CD4-positive, alpha-beta memory T cell (primary cell): ENCODE data around the gene ZRANB1. TPM values are rescaled to one million over a fixed set of nuclear protein-coding genes. Genes with fewer than 3 reads are reported as not detected.

Experiments used
- CTCF ChIA-PET: fragments of 350-600 bp; sonication (Branson Sonifier 250); formaldehyde crosslinking; loops from one replicate; lab custom pipeline; 2021; ENCODE audit warnings: inconsistent platforms; ENCODE audit not compliant: partially characterized antibody; lab: Charles Lee
- POLR2A ChIA-PET: fragments of 350-600 bp; sonication (Branson Sonifier 250); formaldehyde crosslinking; loops from one replicate; lab custom pipeline; 2021; ENCODE audit not compliant: partially characterized antibody; lab: Charles Lee
- DNase-seq, 5 donors: peaks; one replicate each; pipeline versions ENCODE4 v3.0.0 to v3.0.0-alpha.2; 2020 to 2022; ENCODE audit warnings: mixed read lengths in 1 of 5
- H3K27ac ChIP-seq: one replicate; pipeline ENCODE4 v1.7.0; 2013; ENCODE audit warnings: low read depth, low read length
- H3K27me3 ChIP-seq: 2 replicates; pipeline ENCODE4 v1.7.0; 2013; ENCODE audit warnings: mild to moderate bottlenecking, low read length, moderate library complexity; ENCODE audit not compliant: insufficient read depth
- H3K36me3 ChIP-seq: 2 replicates; pipeline ENCODE4 v1.7.0; 2013; ENCODE audit warnings: mild to moderate bottlenecking, low read length, moderate library complexity; ENCODE audit not compliant: insufficient read depth
- H3K4me1 ChIP-seq: 2 replicates; pipeline ENCODE4 v1.7.0; 2013; ENCODE audit warnings: mild to moderate bottlenecking, low read length, moderate library complexity; ENCODE audit not compliant: insufficient read depth
- H3K4me3 ChIP-seq, 2 donors: one replicate each; pipeline ENCODE4 v1.7.0; 2013; ENCODE audit warnings: low read length in 2 of 2, mild to moderate bottlenecking in 1 of 2
- H3K9me3 ChIP-seq, 2 donors: one replicate each; pipeline ENCODE4 v1.7.0; 2013; ENCODE audit warnings: low read length in 2 of 2, control low read depth in 1 of 2; ENCODE audit not compliant: control insufficient read depth in 1 of 2
- H3K27ac Mint-ChIP-seq, 7 donors: one replicate each; pipeline ENCODE4 v1.8.0; 2020 to 2021; ENCODE audit warnings: mixed read lengths in 7 of 7, mild to moderate bottlenecking in 6 of 7, inconsistent platforms in 3 of 7, moderate library complexity in 3 of 7
- H3K27me3 Mint-ChIP-seq, 2 donors: one replicate each; pipeline ENCODE4 v1.8.0; 2020 to 2021; ENCODE audit warnings: mixed read lengths in 2 of 2
- H3K36me3 Mint-ChIP-seq, 2 donors: one replicate each; pipeline ENCODE4 v1.8.0; 2020 to 2021; ENCODE audit warnings: mixed read lengths in 2 of 2, inconsistent platforms in 1 of 2, mild to moderate bottlenecking in 1 of 2
- H3K4me1 Mint-ChIP-seq, 4 donors: one replicate each; pipeline ENCODE4 v1.8.0; 2020 to 2021; ENCODE audit warnings: mixed read lengths in 4 of 4, mild to moderate bottlenecking in 1 of 4
- H3K4me3 Mint-ChIP-seq, 8 donors: one replicate each; pipeline ENCODE4 v1.8.0; 2020 to 2021; ENCODE audit warnings: mixed read lengths in 8 of 8, mild to moderate bottlenecking in 7 of 8, moderate library complexity in 6 of 8, inconsistent platforms in 3 of 8
- H3K9me3 Mint-ChIP-seq, 8 donors: one replicate each; pipeline ENCODE4 v1.8.0; 2020 to 2021; ENCODE audit warnings: mixed read lengths in 8 of 8, mild to moderate bottlenecking in 5 of 8, inconsistent platforms in 3 of 8, moderate library complexity in 1 of 8
- intact Hi-C: fragments of 100-400 bp; cut with micrococcal nuclease; formaldehyde crosslinking; loops from one replicate; pipeline ENCODE4 v1.15.1; 2023
- polyA plus RNA-seq, 2 donors: library from polyadenylated mRNA; unstranded; fragments of 300-500 nt; fragmentation: Illumina TruSeq; gene quantifications; one replicate each; pipeline ENCODE4 v1.2.3, GENCODE V29; 2021
- total RNA-seq, 2 experiments: library from RNA; stranded (reverse); gene quantifications; one replicate each; pipeline ENCODE4 v1.2.3, GENCODE V29; 2021

Gene ZRANB1
- total and polyA plus RNA-seq, 4 experiments from 2014 or later: 6.2 to 23.8 (median 16.4) TPM

DNA sequence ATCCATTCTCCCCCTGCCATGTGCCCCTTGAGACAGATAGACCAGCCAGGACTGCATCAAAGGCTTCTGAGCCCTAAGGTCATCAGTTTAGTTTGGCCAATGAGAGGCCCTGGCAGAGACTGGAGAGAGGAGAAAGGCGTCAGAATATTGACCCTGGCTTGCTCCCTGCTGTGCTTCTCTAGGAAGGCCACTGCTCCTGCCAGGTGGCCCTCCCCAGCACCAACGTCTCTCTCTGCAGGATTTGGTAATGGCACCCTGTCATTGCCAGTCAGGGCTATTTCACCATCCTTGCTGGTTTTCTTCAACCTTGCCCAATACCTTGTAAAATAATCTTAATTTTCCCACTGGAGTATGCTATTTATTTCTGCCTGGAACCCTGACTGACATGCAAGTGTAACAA, 38.8 kb upstream of the ZRANB1 start:
- Histone ChIP-seq H3K27ac (no peak overlapping the region), H3K4me1 (no peaks in the 10 kb centered on the region), H3K27me3 (no peaks in the 10 kb centered on the region), H3K36me3 (no peaks in the 10 kb centered on the region), H3K4me3 (no peak overlapping the region), H3K9me3 (no peaks in the 10 kb centered on the region)
- Mint-ChIP-seq H3K27me3 (peaks cover 10 to 17% of the 10 kb centered on the region in 2 donors), H3K27ac (no peak overlapping the region), H3K36me3 (no peaks in the 10 kb centered on the region), H3K4me1 (no peaks in the 10 kb centered on the region), H3K9me3 (no peaks in the 10 kb centered on the region), H3K4me3 (no peak overlapping the region)
- POLR2A ChIA-PET: no interaction called here
- CTCF ChIA-PET: no interaction called here
- DNase-seq: no peak
- intact Hi-C loops: no loop called here

DNA sequence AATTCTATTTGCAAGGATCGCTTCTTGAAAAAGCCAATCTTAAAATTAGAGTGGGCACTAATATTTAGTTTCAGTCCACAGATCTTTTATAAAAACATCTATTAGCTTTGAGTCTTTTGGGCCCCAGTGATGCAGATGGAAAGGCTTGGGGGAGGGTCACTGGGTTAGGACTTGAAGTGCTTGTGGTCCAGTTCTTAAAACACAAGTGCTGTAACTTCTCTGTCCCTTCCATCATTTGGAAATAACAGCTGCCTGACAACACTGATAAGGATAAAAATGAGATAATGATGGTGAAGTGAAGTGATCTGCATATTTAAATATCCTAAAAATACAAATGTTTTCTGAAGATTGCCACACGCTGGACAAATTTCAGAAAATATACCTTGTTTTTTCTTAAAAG, 37.1 kb upstream of the ZRANB1 start:
- no peak overlapping the region for H3K4me3 Mint-ChIP-seq
- Histone ChIP-seq H3K27ac (no peak overlapping the region), H3K4me3 (no peak overlapping the region), H3K4me1 (no peaks in the 10 kb centered on the region), H3K36me3 (no peaks in the 10 kb centered on the region), H3K27me3 (no peaks in the 10 kb centered on the region), H3K9me3 (no peaks in the 10 kb centered on the region)
- H3K4me1 Mint-ChIP-seq: no peaks in the 10 kb centered on the region
- CTCF ChIA-PET: no interaction called here
- H3K9me3 Mint-ChIP-seq: no peaks in the 10 kb centered on the region
- H3K36me3 Mint-ChIP-seq: no peaks in the 10 kb centered on the region
- intact Hi-C loops: no loop called here
- H3K27me3 Mint-ChIP-seq: peaks cover 10 to 11% of the 10 kb centered on the region in 2 donors
- POLR2A ChIA-PET: no interaction called here
- H3K27ac Mint-ChIP-seq: no peak overlapping the region
- no peak for DNase-seq

DNA sequence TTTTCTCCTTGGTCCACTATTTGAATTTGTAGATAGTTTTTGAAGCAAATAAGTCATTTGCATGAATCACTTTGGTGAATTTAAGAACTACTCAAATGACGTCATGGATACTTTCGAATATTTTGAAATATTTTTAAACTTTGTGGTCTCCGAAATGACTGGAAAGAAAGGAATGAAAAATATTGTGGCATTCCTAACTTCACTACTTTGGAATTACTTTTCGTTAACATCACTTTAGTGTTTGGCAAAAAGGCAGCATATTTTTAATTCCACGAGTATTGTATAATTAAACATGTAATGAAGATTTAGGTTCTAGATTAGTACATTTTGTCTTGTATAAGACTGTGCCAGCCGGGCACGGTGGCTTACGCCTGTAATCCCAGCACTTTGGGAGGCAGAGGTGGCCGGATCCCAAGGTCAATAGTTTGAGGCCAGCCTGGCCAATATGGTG, 35.3 kb upstream of the ZRANB1 start:
- H3K36me3 ChIP-seq: no peaks in the 10 kb centered on the region
- H3K4me3 ChIP-seq: no peak overlapping the region
- no peak for DNase-seq
- no peak overlapping the region for H3K27ac Mint-ChIP-seq
- H3K27me3 ChIP-seq: no peaks in the 10 kb centered on the region
- H3K9me3 ChIP-seq: no peaks in the 10 kb centered on the region
- H3K4me3 Mint-ChIP-seq: no peak overlapping the region
- CTCF ChIA-PET: no interaction called here
- intact Hi-C loops: no loop called here
- H3K27me3 Mint-ChIP-seq: peaks cover 8 to 11% of the 10 kb centered on the region in 2 donors
- no peak overlapping the region for H3K27ac ChIP-seq
- no peaks in the 10 kb centered on the region for H3K4me1 ChIP-seq
- POLR2A ChIA-PET: no interaction called here
- no peaks in the 10 kb centered on the region for H3K4me1 Mint-ChIP-seq
- H3K9me3 Mint-ChIP-seq: no peaks in the 10 kb centered on the region
- H3K36me3 Mint-ChIP-seq: no peaks in the 10 kb centered on the region

DNA sequence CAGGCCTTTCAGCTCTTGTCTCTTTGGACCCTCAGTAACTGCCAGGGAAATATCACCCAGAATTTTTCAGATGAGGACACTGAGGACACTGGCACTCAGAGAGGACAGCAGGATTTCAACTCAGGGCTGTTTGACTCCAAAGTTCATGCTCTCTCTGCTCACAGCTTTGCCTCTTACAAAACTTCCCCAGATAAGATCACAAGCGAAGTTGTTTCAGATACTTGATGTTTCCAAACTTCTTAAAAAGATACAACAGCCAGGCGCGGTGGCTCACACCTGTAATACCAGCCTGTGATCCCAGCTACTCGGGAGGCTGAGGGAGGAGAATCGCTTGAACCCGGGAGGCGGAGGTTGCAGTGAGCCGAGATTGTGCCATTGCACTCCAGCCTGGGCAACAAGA, 32.4 kb upstream of the ZRANB1 start:
- Mint-ChIP-seq H3K4me1 (peaks cover 0 to 1% (median 0%) of the 10 kb centered on the region in 4 donors), H3K4me3 (no peak overlapping the region), H3K27ac (no peak overlapping the region), H3K36me3 (no peaks in the 10 kb centered on the region), H3K9me3 (no peaks in the 10 kb centered on the region), H3K27me3 (peaks cover 2 to 3% of the 10 kb centered on the region in 2 donors)
- Histone ChIP-seq H3K27ac (no peak overlapping the region), H3K4me1 (no peaks in the 10 kb centered on the region), H3K9me3 (no peaks in the 10 kb centered on the region), H3K36me3 (no peaks in the 10 kb centered on the region), H3K27me3 (no peaks in the 10 kb centered on the region), H3K4me3 (no peak overlapping the region)
- POLR2A ChIA-PET: interaction anchor here (0.6 kb wide), 1 partner anchor 108 kb away, joined by 3 read pairs; the partner anchor contains the start of gene ABRAXAS2
- intact Hi-C loops: no loop called here
- CTCF ChIA-PET: no interaction called here
- DNase-seq: no peak

DNA sequence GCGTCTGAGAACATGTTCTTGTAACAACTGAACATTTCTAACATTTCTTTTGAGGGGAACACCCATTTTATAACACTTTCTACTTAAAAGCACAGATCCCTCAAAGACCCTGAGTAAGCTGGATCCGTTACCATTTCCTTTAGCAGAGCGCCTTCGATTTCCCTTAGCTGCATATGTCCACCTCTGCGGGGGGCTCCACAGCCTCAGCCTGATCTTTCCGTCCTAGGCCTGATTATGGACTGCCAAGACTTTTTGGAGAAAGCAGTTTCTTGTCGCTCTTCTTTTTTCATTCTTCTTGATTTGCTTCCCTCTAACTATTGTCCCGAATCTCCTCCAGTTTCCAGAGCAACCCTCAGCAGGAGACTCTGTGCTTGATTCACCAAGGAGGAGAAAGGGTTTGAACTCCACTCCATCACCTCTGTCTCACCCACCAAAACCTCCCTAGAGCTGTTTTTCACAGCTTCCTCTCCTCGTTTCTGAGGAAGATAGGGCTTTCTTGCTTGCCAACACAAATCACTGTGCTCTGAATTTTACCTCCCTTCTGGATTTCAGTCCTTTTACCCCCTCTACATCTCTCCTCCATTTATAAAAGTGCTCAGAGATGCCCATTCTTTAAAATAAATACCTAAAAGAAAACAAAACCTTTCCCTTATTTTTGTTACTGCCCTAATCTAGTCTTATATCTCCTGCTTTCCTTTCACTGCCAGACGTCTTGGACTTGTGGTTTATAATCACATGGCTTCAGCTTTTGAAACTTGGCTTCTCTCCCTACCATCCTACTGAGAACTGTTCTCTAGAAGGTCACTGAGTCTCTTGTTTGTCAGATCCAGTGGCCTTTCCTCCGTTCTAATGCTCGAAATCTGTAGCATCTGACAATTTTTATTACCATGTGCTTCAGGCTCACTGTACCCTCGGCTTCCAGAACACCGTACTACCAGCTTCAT, 30.5 kb upstream of the ZRANB1 start:
- ChIA-PET CTCF (no interaction called here), POLR2A (no interaction called here)
- Mint-ChIP-seq H3K4me1 (peaks cover 0 to 6% (median 5%) of the 10 kb centered on the region in 4 donors), H3K27ac (peak overlapping the region in 1 of 7 donors; percentile 62), H3K4me3 (no peak overlapping the region), H3K9me3 (no peaks in the 10 kb centered on the region), H3K27me3 (peaks cover 2 to 3% of the 10 kb centered on the region in 2 donors), H3K36me3 (peaks cover 0 to 3% of the 10 kb centered on the region in 2 donors)
- H3K36me3 ChIP-seq: no peaks in the 10 kb centered on the region
- no peak for DNase-seq
- intact Hi-C loops: loop anchor here (10.0 kb wide), 2 partner anchors 497 to 1757 kb away; partner anchors contain the start of genes BUB3 and OAT
- no peak overlapping the region for H3K4me3 ChIP-seq
- no peaks in the 10 kb centered on the region for H3K27me3 ChIP-seq
- H3K9me3 ChIP-seq: no peaks in the 10 kb centered on the region
- no peak overlapping the region for H3K27ac ChIP-seq
- H3K4me1 ChIP-seq: peaks cover 6% of the 10 kb centered on the region

DNA sequence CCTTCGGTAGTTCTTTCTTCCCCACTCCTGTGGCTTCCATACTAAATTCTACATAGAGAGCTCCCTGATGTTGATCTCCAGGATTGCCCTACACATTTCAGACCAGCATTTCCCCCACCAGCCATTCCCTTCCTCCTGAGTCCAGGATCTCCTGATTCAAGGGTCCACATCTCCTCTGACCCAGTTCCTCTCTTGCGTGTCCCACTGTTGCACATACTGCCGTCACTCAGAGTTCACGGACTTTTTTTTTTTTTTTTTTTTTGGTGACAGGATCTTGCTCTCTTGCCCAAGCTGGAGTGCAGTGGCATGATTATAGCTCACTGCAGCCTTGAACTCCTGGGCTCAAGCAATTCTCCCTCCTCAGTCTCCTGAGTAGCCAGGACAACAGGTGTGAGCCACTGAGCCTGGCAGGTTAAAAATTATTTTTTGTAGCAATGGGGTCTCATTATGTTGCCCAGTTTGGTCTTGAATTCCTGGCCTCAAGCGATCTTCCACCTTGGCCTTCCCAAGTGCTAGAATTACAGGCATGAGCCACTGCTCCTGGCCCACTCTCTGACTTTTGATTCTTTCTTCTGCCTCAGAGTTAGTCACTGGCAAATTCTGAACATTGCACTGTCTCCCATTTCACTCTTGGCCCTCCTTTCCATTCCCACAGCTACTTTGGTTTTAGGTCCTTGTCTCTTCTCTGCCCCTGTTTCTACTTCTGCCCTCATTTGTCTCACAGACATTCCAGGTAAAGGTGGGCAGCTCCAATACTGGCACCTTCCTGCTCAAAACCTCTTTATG, 29.6 kb upstream of the ZRANB1 start:
- Histone ChIP-seq H3K27me3 (no peaks in the 10 kb centered on the region), H3K9me3 (no peaks in the 10 kb centered on the region), H3K27ac (no peak overlapping the region), H3K36me3 (no peaks in the 10 kb centered on the region), H3K4me1 (peaks cover 6% of the 10 kb centered on the region), H3K4me3 (no peak overlapping the region)
- Mint-ChIP-seq H3K9me3 (no peaks in the 10 kb centered on the region), H3K36me3 (peaks cover 0 to 3% of the 10 kb centered on the region in 2 donors), H3K27me3 (peaks cover 1 to 2% of the 10 kb centered on the region in 2 donors), H3K27ac (peak overlapping the region in 1 of 7 donors; percentile 60), H3K4me1 (peaks cover 0 to 8% (median 5%) of the 10 kb centered on the region in 4 donors), H3K4me3 (peak overlapping the region in 1 of 8 donors; percentile 35)
- ChIA-PET CTCF (no interaction called here), POLR2A (no interaction called here)
- DNase-seq: no peak
- intact Hi-C loops: loop anchor here (10.0 kb wide), 2 partner anchors 497 to 1757 kb away; partner anchors contain the start of genes BUB3 and OAT

DNA sequence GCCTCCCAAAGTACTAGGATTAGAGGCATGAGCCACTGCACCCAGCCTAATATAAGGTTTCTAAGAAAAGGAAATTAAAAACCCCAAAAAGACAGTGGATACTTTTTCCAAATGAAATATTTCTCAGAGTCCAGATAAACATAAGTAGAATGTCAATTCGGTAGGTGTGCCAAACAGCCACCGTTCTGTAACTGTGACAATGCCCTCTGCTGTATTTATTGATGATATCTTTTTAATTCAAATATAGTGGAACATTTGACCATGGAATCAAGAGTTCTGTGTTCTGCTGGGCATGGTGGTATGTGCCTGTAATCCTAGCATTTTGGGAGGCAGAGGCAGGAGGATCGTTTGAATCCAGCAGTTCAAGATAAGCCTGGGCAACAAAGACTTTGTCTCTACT, 28.8 kb upstream of the ZRANB1 start:
- ChIA-PET CTCF (no interaction called here), POLR2A (no interaction called here)
- Histone ChIP-seq H3K4me1 (peaks cover 10% of the 10 kb centered on the region), H3K4me3 (no peak overlapping the region), H3K9me3 (no peaks in the 10 kb centered on the region), H3K27ac (no peak overlapping the region), H3K27me3 (no peaks in the 10 kb centered on the region), H3K36me3 (no peaks in the 10 kb centered on the region)
- Mint-ChIP-seq H3K36me3 (peaks cover 0 to 9% of the 10 kb centered on the region in 2 donors), H3K9me3 (peaks cover 0 to 1% (median 0%) of the 10 kb centered on the region in 8 donors), H3K4me3 (no peak overlapping the region), H3K27me3 (peaks cover 0 to 2% of the 10 kb centered on the region in 2 donors), H3K27ac (no peak overlapping the region), H3K4me1 (peaks cover 4 to 16% (median 11%) of the 10 kb centered on the region in 4 donors)
- no peak for DNase-seq
- intact Hi-C loops: loop anchor here (10.0 kb wide), 2 partner anchors 498 to 1758 kb away; partner anchors contain the start of genes BUB3 and OAT
